Activated T-helper 1 cell treated with anti-CD3 and anti-CD28 coated beads, Interleukin-12 subunit alpha, Interleukin-12 subunit beta, Interleukin-2, Interleukin-4 antibody, amounts not matched to agents 30 ng/mL and 10 ng/mL and 1 ng/mL, durations not matched to agents 14 hours and 24 hours and 36 hours (primary cell): ENCODE measurements around the gene TXNDC12. TPM values are rescaled to one million over a fixed set of nuclear protein-coding genes. Genes with fewer than 3 reads are reported as not detected.
A peak's percentile ranks its signal among the peaks of the same experiment; 100 is the strongest.
"Not testable (repeated sequence)": the region's sequence is repeated elsewhere in the genome, so short reads cannot be mapped to it uniquely, and the experiment has no call there.

Source experiments
- DNase-seq: peaks from one replicate; pipeline ENCODE4 v3.0.0; 2021; ENCODE audit warnings: low spot score
- H3K27ac Mint-ChIP-seq: one replicate; pipeline ENCODE4 v1.8.0; 2021; ENCODE audit warnings: mild to moderate bottlenecking, mixed read lengths
- H3K27me3 Mint-ChIP-seq: one replicate; pipeline ENCODE4 v1.8.0; 2022; ENCODE audit warnings: mild to moderate bottlenecking, moderate library complexity, mixed read lengths; ENCODE audit not compliant: insufficient read depth
- H3K36me3 Mint-ChIP-seq: one replicate; pipeline ENCODE4 v1.8.0; 2021; ENCODE audit warnings: low read depth, mixed read lengths
- H3K4me1 Mint-ChIP-seq: one replicate; pipeline ENCODE4 v1.8.0; 2021; ENCODE audit warnings: low read depth, mixed read lengths
- H3K4me3 Mint-ChIP-seq: one replicate; pipeline ENCODE4 v1.8.0; 2021; ENCODE audit warnings: mild to moderate bottlenecking, moderate library complexity, mixed read lengths
- H3K9me3 Mint-ChIP-seq: one replicate; pipeline ENCODE4 v1.8.0; 2021; ENCODE audit warnings: mixed read lengths
- intact Hi-C: fragments of 100-400 bp; cut with micrococcal nuclease; formaldehyde crosslinking; loops from one replicate; pipeline ENCODE4 v1.15.1; 2024
- total RNA-seq: library from RNA; stranded (reverse); gene quantifications from 2 replicates; pipeline ENCODE4 v1.2.3, GENCODE V29; 2022

The TXNDC12 gene
- total RNA-seq, 1 donor from 2014 or later: 46.7 TPM

- Mint-ChIP-seq H3K27me3 (no peaks in the 10 kb centered on the region), H3K36me3 (peaks cover 29% of the 10 kb centered on the region), H3K4me1 (peaks cover 50% of the 10 kb centered on the region), H3K4me3 (no peak overlapping the region), H3K27ac (no peak overlapping the region), H3K9me3 (no peaks in the 10 kb centered on the region)
- intact Hi-C loops: loop anchor here (5.0 to 10.0 kb wide), 7 partner anchors 443 to 1992 kb away; partner anchors contain the start of genes IFT25, LRRC42, MAGOH and OSBPL9
- no peak for DNase-seq
Observed at GRCh38 chr1:52059888-52060287, 4.9 kb upstream of the TXNDC12 start.

GRCh38 chr1:52059321-52059720 is 4.3 kb upstream of the TXNDC12 start:
- DNase-seq: no peak
- no peaks in the 10 kb centered on the region for H3K27me3 Mint-ChIP-seq
- peak overlapping the region; percentile 32 for H3K4me3 Mint-ChIP-seq
- no peaks in the 10 kb centered on the region for H3K9me3 Mint-ChIP-seq
- H3K4me1 Mint-ChIP-seq: peaks cover 56% of the 10 kb centered on the region
- H3K27ac Mint-ChIP-seq: no peak overlapping the region
- intact Hi-C loops: loop anchor here (5.0 to 10.0 kb wide), 7 partner anchors 442 to 1993 kb away; partner anchors contain the start of genes IFT25, LRRC42, MAGOH and OSBPL9
- H3K36me3 Mint-ChIP-seq: peaks cover 31% of the 10 kb centered on the region

GRCh38 chr1:52057876-52058415 is 3.0 kb upstream of the TXNDC12 start:
- no peak for DNase-seq
- peaks cover 24% of the 10 kb centered on the region for H3K36me3 Mint-ChIP-seq
- no peaks in the 10 kb centered on the region for H3K27me3 Mint-ChIP-seq
- intact Hi-C loops: loop anchor here (2.0 to 10.0 kb wide), 9 partner anchors 441 to 1994 kb away; partner anchors contain the start of genes CPT2, IFT25, LRRC42 and MAGOH
- no peaks in the 10 kb centered on the region for H3K9me3 Mint-ChIP-seq
- peak overlapping the region; percentile 100 for H3K27ac Mint-ChIP-seq
- H3K4me3 Mint-ChIP-seq: peak overlapping the region; percentile 100
- peaks cover 62% of the 10 kb centered on the region for H3K4me1 Mint-ChIP-seq

- no peak for DNase-seq
- Mint-ChIP-seq H3K9me3 (no peaks in the 10 kb centered on the region), H3K27ac (peak overlapping the region; percentile 100), H3K27me3 (no peaks in the 10 kb centered on the region), H3K36me3 (peaks cover 24% of the 10 kb centered on the region), H3K4me3 (peak overlapping the region; percentile 100), H3K4me1 (peaks cover 69% of the 10 kb centered on the region)
- intact Hi-C loops: loop anchor here (2.0 to 10.0 kb wide), 9 partner anchors 440 to 1995 kb away; partner anchors contain the start of genes CPT2, IFT25, LRRC42 and MAGOH
Observed at GRCh38 chr1:52057255-52057654, 2.3 kb upstream of the TXNDC12 start.

GRCh38 chr1:52056937-52057231 is 1.9 kb upstream of the TXNDC12 start:
- Mint-ChIP-seq H3K27ac (peak overlapping the region; percentile 100), H3K36me3 (peaks cover 25% of the 10 kb centered on the region), H3K9me3 (no peaks in the 10 kb centered on the region), H3K27me3 (no peaks in the 10 kb centered on the region), H3K4me1 (peaks cover 72% of the 10 kb centered on the region), H3K4me3 (peak overlapping the region; percentile 100)
- intact Hi-C loops: loop anchor here (1.0 to 10.0 kb wide), 16 partner anchors 24 to 1995 kb away; partner anchors contain the start of genes CC2D1B, CPT2, EPS15 and IFT25
- no peak for DNase-seq

- no peaks in the 10 kb centered on the region for H3K27me3 Mint-ChIP-seq
- peak within 1 kb of the TSS; percentile 100 for H3K27ac Mint-ChIP-seq
- H3K9me3 Mint-ChIP-seq: no peaks in the 10 kb centered on the region
- intact Hi-C loops: loop anchor here (1.0 to 10.0 kb wide), 16 partner anchors 23 to 1996 kb away; partner anchors contain the start of genes CC2D1B, CPT2, EPS15 and IFT25
- DNase-seq: peak; percentile 92
- H3K4me1 Mint-ChIP-seq: peaks cover 72% of the 10 kb centered on the region
- peaks cover 26% of the 10 kb centered on the region for H3K36me3 Mint-ChIP-seq
- peak within 1 kb of the TSS; percentile 100 for H3K4me3 Mint-ChIP-seq
Observed at GRCh38 chr1:52056163-52056936, 1.4 kb upstream of the TXNDC12 start, which contains the start of gene BTF3L4. BTF3L4 (plus strand) TSS chr1:52056295; CDS start chr1:52059848, 3,553 bp downstream.

GRCh38 chr1:52055866-52056162 is 823 bp upstream of the TXNDC12 start:
- Mint-ChIP-seq H3K27me3 (no peaks in the 10 kb centered on the region), H3K36me3 (peaks cover 25% of the 10 kb centered on the region), H3K9me3 (no peaks in the 10 kb centered on the region), H3K4me3 (peak overlapping the region; percentile 100), H3K27ac (peak overlapping the region; percentile 100), H3K4me1 (peaks cover 72% of the 10 kb centered on the region)
- intact Hi-C loops: loop anchor here (1.0 to 10.0 kb wide), 16 partner anchors 23 to 1996 kb away; partner anchors contain the start of genes CC2D1B, CPT2, EPS15 and IFT25
- no peak for DNase-seq

- Mint-ChIP-seq H3K4me1 (peaks cover 68% of the 10 kb centered on the region), H3K4me3 (peak overlapping the region; percentile 100), H3K36me3 (peaks cover 24% of the 10 kb centered on the region), H3K27ac (peak overlapping the region; percentile 100), H3K9me3 (no peaks in the 10 kb centered on the region), H3K27me3 (no peaks in the 10 kb centered on the region)
- intact Hi-C loops: loop anchor here (5.0 to 10.0 kb wide), 7 partner anchors 437 to 1998 kb away; partner anchors contain the start of genes IFT25, LRRC42, MAGOH and OSBPL9
- DNase-seq: no peak
Observed at GRCh38 chr1:52054496-52055065, 410 bp downstream of the TXNDC12 start.

GRCh38 chr1:52053862-52054261 is 1.1 kb downstream of the TXNDC12 start:
- DNase-seq: no peak
- peaks cover 62% of the 10 kb centered on the region for H3K4me1 Mint-ChIP-seq
- H3K36me3 Mint-ChIP-seq: peaks cover 20% of the 10 kb centered on the region
- intact Hi-C loops: loop anchor here (10.0 kb wide), 2 partner anchors 581 to 1891 kb away; partner anchors contain the start of genes IFT25, LRRC42 and SHISAL2A
- no peaks in the 10 kb centered on the region for H3K9me3 Mint-ChIP-seq
- H3K4me3 Mint-ChIP-seq: peak overlapping the region; percentile 100
- H3K27me3 Mint-ChIP-seq: no peaks in the 10 kb centered on the region
- H3K27ac Mint-ChIP-seq: no peak overlapping the region

- intact Hi-C loops, H3K27me3 Mint-ChIP-seq, H3K27ac Mint-ChIP-seq, H3K9me3 Mint-ChIP-seq, H3K4me3 Mint-ChIP-seq, DNase-seq: not testable (repeated sequence)
- Mint-ChIP-seq H3K36me3 (peaks cover 31% of the 10 kb centered on the region), H3K4me1 (peaks cover 35% of the 10 kb centered on the region)
Observed at GRCh38 chr1:52049337-52049736, 5.7 kb downstream of the TXNDC12 start.

- H3K27ac Mint-ChIP-seq, H3K27me3 Mint-ChIP-seq, DNase-seq, intact Hi-C loops, H3K9me3 Mint-ChIP-seq, H3K4me3 Mint-ChIP-seq: not testable (repeated sequence)
- Mint-ChIP-seq H3K36me3 (peaks cover 21% of the 10 kb centered on the region), H3K4me1 (peaks cover 12% of the 10 kb centered on the region)
Observed at GRCh38 chr1:52045666-52046195, 9.3 kb downstream of the TXNDC12 start.

- Mint-ChIP-seq H3K4me3 (no peak overlapping the region), H3K4me1 (peaks cover 10% of the 10 kb centered on the region), H3K27me3 (no peaks in the 10 kb centered on the region), H3K27ac (no peak overlapping the region), H3K36me3 (peaks cover 19% of the 10 kb centered on the region), H3K9me3 (no peaks in the 10 kb centered on the region)
- DNase-seq: no peak
- intact Hi-C loops: no loop called here
Observed at GRCh38 chr1:52045236-52045635, 9.8 kb downstream of the TXNDC12 start.
